Skeletal muscle cell (primary cell): ENCODE measurements around the gene BFSP1.

ENCODE experiments used
- DNase-seq: peaks from one replicate; pipeline ENCODE4 v3.0.0-alpha.2; 2010; ENCODE audit warnings: low read depth
- H3K4me3 ChIP-seq: 2 replicates; pipeline ENCODE4 v1.5.1; 2011; ENCODE audit warnings: low read depth, mild to moderate bottlenecking, control low read depth, low read length, moderate library complexity

BFSP1 gene

DNA sequence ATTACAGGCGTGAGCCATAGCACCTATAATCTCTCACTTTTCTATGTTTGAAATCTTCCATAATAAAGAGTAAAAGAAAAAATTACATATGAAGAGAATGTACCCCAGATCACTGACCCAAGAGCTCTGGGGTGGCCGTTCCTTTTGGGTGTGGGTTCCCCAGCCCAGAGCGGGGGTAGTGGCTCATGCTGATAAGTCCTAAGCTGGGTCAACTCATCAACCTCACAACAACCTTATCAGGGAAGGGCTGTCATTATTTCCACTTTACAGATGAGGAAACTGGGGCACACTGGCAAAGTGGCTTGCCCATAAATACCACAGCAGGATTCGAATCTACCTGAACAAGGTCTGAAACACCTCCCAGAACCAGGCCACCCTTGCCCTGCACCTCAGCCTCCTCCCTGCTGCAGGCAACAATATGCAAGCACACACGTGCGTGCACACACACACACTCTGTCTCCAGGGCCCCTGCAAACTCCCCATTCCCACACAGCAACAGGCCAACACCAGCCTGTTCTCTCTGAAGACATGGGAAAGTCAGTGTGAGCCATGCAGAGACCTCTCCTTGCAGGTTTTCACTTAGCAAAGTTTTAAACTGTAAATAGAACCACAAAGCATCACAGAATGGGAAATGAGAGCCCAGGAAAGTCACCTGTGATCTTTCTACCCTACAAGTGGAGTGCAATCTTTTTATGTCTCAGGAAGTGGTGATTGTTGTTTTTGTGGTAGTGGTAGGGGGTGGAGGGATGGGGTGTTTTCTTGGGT is 27.7 kb downstream of the BFSP1 start:
- no peak overlapping the region for H3K4me3 ChIP-seq
- no peak for DNase-seq

DNA sequence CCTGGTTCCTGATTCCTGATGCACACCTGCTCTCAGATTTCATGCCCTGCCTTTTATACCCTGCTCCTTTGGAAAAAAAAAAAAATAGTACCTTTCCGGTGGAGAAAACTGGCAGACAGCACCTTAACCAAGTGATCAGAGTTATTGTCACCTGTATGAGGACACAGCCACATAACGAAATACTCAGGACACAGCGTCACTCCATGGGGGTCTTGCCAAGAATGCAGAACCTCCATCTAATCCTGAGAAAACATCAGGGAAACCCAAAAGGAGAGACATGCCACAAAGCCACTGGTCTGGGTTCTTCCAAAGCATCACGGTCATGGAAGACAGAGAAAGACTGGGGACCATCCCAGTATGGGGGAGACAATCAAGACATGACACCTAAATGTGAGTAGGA is 29.1 kb downstream of the BFSP1 start:
- no peak overlapping the region for H3K4me3 ChIP-seq
- DNase-seq: no peak

DNA sequence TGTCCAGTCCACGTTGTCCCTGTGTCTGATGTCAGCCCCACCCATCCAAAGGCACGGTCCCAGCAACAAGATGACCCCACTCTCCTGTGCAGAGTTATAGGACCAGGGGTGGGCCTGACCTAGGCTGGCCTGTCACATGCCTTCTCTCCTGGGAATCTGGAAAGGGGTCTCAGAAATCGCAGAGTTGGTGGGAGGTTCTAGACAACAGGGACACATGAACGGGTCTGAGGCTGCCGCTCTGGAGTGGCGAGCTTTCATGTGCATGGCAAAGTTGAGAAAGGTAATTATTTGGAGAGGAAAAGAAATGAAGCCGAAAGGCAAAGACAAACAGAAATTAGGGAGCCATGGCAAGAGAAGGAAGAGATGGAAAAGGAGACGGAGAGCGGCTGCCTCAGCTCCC is 29.5 kb downstream of the BFSP1 start:
- DNase-seq: no peak
- H3K4me3 ChIP-seq: no peak overlapping the region

DNA sequence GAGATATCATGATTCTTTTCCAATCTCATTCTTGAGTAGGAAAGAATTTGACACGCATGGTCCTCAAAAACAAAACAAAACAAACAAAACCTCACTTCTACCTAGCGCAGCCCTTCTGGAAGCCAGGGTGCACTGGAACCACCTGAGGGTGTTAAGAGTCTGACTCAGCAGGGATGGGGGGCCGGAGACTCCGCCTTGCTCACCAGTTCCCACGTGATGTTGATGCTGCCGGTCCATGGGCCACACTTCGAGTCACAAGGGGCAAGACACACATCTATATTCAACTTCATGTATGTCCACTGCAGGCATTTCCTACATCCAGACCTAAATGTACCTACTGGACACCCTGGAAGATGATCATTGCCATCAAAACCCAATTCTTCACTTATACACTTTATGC is 30.4 kb downstream of the BFSP1 start:
- no peak for DNase-seq
- no peak overlapping the region for H3K4me3 ChIP-seq

DNA sequence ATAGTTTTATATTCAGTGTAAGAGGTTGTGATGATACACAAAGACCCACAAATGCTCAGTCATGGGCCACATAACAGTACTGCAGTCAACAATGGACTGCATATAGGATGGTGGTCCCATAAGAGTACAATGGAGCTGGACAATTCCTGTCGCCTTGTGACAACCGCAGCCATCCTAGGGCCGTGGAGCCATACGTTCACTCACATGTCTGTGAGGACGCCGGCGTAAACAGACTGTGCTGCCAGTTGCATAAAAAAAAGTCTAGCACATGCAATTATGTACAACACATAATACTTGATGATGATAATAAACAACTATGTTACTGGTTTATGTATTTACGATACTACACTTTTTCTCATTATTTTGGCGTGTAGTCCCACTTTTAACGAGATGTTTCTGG is 30.9 kb downstream of the BFSP1 start:
- H3K4me3 ChIP-seq: no peak overlapping the region
- no peak for DNase-seq

DNA sequence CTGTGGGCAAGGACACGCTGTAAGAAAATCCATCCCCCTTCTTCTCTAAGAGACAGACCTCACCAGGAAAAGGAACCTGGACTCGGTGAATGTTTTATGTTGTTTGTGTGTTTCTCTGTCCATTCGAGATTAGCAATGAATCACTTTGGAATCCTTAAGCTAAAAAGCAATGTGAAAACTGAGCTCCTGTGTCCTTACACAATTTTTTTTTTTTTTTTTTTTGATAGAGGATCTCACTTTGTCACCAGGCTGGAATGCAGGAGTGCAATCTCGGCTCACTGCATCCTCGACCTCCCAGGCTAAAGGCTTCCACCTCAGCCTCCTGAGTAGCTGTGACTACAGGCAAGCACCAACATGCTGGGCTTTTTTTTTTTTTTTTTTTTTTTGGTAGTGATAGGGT is 32.1 kb downstream of the BFSP1 start:
- no peak for DNase-seq
- H3K4me3 ChIP-seq: no peak overlapping the region

DNA sequence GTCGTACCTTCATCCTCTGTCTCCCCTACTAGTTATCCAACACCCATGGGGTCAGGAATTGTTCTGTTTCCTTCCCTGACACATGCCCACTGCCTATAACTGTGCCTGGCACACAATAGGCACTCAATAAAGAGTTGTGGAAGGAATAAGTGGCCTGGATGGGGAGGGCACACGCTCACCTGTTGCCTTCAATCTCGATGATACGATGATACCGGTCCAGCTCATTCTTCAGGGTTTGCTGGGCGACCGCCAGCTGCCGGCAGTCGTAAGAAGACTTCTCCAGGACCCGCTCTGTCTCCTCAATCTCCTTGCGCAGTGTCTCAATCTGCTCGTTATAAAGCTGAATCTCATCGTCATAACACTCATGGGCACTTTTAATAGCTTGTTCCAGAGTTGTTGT is 32.5 kb downstream of the BFSP1 start:
- no peak for DNase-seq
- no peak overlapping the region for H3K4me3 ChIP-seq

DNA sequence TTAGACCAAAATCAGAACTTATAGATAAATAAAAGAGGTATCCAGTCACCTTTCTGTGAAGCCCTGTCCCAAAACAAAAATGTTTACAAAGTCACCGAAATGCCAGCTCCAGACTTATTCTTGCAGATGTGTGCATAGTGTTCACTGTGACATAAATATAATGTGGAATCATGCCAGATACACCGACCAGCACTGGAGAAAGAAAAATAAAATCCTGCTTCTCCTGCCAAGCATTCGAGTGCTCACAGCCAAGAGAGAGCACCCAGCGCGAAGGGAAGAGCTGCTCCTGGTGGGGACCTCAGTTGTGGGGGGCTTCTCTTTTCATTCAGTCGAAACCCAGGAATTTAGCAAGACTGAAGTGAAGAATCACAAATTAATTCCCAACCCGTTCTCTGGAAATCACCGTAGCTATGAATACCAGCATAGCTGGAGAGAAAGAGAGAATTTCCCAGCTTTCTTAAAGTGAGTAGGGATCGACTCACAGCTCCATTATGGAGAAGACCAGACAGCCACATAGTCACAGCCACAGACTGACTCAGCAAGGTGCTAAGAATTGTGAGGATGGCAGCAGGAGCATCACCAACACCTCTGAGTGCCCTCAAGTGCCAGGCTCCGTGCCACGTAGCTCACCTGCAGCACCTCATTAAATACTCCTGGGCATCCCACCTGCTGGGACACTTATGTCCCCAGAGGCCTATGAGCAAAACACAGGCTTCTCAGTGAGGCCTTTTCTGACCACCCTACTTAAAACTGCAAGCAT is 33.2 kb downstream of the BFSP1 start:
- DNase-seq: no peak
- no peak overlapping the region for H3K4me3 ChIP-seq

DNA sequence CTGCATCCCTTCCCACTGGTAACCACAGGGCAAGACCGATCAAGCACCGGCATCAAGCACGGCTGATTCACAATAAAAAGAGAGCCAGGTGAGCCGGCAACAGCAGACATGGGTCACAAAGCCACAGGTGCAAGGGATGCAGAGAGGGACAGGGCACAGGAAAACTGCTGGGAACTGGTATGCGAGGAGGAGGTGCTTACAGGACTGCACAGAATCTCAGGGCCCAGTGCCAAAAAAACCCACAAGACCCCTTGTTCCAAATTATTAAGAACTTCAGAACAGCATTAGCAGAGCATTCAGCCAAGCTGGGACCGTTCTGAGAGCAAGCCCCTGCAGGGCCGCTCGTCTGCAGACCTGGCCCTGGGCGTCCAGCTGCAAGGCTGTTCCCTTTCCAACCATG is 35.4 kb downstream of the BFSP1 start:
- no peak overlapping the region for H3K4me3 ChIP-seq
- DNase-seq: no peak

DNA sequence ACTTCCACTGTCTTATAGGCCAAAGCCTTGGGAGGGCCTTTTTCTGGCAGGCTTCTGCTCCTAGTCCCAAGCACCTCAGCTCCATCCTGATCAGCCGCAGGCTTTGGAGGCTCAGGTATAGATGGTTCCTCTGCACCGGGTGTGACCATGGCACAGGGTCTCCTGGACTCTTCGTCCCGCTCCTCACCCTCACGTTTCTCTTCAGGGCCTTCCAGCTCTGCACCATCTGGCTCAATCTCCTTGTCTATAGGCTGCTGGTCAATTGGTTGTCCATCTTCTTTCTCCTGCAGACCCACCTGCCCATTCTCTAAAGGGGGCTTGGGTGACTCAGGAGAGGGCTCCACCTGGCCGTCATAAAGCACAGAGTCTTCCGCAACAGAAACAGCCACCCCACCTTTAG is 37.0 kb downstream of the BFSP1 start:
- H3K4me3 ChIP-seq: no peak overlapping the region

DNA sequence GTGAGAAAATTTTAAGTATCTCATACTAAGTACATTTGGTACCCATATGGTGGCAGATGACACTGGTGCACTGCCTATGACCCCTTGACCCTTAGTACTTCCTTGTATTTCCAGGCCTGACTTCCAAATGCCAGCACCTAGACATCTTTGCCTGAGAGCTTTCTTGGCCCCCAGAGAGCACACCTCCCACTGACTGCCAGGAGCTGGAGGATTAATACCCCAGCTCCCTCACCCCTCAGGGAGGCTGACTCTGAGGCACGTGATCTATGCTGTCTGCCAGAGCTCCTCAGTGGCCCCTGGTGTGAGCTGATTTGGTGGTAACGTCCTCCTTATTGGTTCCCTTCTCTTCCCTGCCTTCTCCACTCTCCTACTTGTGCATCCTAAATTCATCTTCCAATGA is 38.0 kb downstream of the BFSP1 start:
- DNase-seq: no peak
- no peak overlapping the region for H3K4me3 ChIP-seq

More for the DNA sequence above, 37.0 kb downstream of the BFSP1 start:
- no peak for DNase-seq

DNA sequence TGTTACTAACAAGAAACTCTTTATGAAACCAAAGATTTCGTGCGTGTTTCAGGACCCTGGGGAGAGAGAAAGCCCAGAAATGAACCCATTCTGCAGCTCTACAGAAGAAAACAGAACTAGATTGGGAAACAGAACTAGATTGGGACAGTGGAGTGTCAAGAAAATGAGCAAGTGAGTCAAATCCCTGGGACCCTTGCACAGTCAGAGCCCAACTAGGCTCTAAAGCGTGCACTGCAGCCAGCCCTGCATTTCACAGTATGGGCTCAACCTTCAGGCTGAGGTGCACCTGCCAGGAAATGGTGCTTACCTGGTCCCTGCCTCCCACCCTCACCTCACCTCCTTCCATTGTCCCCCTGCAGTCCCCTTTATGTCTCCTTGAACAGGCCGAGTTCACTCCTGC is 39.7 kb downstream of the BFSP1 start:
- no peak for DNase-seq
- H3K4me3 ChIP-seq: no peak overlapping the region

DNA sequence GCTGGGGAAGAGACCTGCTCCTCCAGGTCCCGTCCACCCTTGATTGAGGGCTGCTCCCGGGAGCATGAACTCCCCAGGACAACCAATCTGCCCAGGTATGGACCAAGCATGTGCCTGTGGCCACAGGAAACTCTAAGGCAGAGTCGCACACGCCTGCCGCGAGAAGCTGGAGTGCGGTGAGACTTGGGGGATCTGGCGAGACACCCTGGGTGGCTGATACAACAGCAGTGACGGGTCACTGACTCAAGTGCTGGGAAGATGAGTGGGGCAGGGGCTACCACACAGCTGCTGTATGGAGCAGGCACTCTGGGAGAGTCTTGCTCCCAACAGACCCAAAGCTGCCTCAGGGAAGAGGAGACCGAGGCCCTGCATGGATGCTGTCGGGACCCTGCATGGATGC is 40.1 kb downstream of the BFSP1 start:
- no peak overlapping the region for H3K4me3 ChIP-seq
- DNase-seq: no peak

DNA sequence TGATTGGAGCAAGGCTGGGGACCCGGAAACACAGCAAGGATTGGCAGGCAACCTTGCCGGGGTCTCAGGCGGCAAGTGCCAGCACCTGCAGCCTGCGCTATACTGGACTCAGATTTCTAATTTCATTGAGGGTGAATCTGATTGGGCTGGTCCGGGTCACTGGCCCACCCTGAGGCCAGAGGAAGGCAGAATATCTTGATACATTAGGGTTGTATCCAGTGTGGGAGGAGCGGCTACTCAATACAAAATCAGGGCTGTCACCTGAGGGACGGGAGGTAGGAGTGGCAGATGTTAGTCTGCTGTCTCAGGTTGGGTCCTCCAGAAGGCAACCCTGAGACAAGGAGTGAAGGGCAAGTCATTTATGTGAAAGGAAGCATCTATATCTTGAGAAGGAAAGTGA is 40.7 kb downstream of the BFSP1 start:
- H3K4me3 ChIP-seq: no peak overlapping the region
- no peak for DNase-seq

DNA sequence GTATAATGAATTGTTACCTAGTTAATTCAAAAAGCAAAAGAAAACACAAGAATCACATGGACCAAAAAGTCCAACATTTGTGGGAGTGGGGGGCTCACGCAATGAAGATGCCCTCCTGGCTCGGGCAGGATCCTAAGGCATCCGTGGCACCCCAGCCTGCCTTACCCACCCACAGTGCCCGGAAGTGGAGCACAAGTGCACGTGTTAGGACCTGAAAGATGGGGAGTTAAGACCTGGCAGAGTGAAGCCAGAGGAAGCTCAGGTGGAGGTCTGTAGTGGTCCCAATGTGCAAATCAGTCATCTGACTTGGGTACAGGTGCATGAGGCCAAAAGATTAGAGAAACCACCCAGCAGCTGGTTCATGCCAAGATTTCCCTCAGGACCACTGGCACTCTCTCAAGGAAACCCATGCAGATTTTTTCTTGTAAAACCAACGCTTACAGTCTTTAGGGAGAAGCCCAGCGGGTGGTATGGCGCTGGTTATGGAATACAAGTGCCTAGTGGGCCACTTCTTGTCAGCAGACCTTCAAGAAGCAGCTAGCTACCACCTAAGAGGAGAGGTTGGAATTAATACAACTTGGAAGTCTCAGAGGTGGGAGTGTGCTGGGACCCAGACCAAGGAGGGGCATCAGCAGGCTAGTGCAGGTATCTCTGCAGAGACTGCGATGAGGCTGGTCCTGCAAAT is 42.1 kb downstream of the BFSP1 start:
- H3K4me3 ChIP-seq: no peak overlapping the region
- DNase-seq: no peak

DNA sequence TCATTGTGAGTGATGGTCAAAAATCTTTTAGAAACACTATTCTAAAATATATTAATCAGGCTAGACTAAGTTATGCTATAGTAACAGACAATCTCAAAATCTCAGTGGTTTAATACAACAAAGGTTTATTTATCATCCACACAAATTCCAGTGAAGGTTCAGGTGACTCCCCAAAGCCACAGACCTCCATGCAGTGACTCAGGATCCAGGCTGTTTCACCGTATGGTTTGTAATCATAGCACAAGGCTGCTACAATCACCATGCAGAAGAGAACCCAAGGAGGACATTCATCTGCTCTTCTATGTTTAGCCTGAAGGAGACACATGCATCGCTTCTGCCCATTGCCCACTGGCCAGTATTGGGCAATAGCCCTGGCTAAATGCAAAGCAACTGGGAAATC is 46.2 kb downstream of the BFSP1 start:
- DNase-seq: no peak
- H3K4me3 ChIP-seq: no peak overlapping the region

DNA sequence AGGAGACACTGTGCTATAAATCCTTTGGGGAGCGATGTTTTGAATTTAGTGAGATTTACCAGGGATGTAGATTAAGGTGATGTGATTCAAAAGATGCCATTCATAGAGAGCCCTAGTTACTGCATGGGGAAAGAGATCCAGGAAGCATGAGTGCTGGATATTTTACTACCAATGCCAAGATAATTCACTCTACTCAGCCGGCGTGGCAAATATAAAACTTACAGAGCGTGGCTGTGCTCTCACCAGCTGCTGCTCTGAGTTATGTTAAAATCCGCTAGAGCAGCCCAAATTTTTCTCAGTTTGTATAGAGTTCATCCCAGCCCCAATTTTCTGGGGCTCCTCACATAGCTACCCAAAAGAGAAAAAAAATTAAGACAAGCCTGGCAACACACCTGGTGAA is 48.6 kb downstream of the BFSP1 start:
- H3K4me3 ChIP-seq: no peak overlapping the region
- DNase-seq: no peak

DNA sequence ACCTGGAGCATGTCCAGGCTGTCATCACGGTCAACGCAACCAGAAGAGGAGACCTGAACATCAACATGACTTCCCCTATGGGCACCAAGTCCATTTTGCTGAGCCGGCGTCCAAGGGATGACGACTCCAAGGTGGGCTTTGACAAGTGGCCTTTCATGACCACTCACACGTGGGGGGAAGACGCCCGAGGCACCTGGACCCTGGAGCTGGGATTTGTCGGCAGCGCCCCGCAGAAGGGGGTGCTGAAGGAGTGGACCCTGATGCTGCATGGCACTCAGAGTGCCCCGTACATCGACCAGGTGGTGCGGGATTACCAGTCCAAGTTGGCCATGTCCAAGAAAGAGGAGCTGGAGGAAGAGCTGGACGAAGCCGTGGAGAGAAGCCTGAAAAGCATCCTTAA is 49.5 kb downstream of the BFSP1 start:
- no peak overlapping the region for H3K4me3 ChIP-seq
- no peak for DNase-seq

DNA sequence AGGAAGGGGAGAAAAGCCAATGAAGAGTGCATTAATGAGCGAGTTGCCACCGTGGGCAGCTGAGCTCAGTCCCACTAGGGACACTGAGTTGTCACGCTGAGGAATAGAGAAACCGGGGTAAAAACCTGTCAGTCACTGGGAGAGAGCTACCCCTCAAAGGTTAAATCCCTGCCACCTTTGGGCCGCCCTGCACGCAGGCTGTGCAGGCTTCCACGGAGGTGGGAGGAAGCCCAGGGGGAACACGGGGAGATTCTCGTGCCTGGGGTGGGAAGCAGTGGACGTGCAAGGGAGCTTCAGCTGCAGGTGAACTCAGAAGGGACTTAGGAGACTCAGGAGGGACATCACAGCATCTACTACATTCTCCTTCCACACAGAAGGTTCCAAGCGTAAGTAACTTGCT is 50.5 kb downstream of the BFSP1 start:
- H3K4me3 ChIP-seq: no peak overlapping the region
- DNase-seq: no peak

DNA sequence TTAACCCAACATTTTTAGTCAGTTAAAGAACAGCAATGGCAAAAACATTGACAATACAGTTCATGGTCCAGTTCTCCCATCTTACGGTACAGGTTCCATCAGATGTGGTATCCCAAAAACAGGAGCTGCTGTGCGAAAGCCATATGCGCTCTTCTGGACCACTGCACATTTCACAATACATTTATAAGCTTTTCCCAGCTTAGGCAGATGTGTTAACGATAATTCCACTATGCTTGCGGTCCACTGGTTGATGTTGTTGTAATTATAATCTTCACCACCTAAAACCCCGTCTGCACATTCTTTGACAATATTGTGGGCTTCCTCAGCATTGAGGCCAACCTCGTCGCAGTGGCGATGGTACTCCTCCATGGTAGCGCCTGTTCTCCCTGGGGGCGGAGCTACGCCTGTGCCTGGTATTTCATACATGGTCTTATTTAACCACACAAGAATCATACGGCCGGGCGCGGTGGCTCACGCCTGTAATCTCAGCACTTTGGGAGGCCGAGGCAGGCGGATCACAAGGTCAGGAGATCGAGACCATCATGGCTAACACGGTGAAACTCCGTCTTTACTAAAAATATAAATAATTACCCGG is 52.0 kb downstream of the BFSP1 start:
- DNase-seq: no peak
- H3K4me3 ChIP-seq: no peak overlapping the region
